Measurements from ENCODE around the gene SGSM2. TPM values are rescaled to one million over a fixed set of nuclear protein-coding genes. Genes with fewer than 3 reads are reported as not detected.

SGSM2 gene
- total RNA-seq, 2 experiments from 2014 or later: 65.9 to 67.8 TPM

DNA sequence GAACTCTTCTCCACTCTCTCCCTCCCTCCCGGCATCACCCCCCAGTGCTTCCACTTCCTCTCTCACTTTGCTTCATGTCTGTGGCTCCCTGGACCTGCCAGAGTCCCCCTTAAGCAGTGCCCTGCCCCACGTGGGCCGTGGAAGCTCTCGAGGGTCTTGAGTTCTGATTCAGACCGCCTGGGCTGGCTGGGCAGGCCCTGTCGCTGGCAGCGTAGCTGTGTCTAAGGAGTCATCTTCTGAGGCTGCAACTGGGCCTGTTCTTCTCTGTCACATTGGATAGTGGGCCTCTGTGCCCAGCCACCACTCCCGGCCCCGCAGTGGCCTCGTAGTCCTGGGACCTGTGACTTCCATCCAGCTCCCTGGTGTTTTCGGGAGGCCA is 32.9 kb downstream of the SGSM2 start:
- no peak overlapping the region for H3K27ac Mint-ChIP-seq
- H3K36me3 Mint-ChIP-seq (ENCODE audit: low read depth): peaks cover 6% of the 10 kb centered on the region
- ChIA-PET POLR2A (interaction anchor here (0.8 to 1.0 kb wide), 2 partner anchors 16 to 23 kb away, joined by 3 to 4 read pairs; no protein-coding TSS in a partner anchor), CTCF (interaction anchor here (1.1 to 4.3 kb wide), 4 partner anchors 10 to 17 kb away, joined by 3 to 27 read pairs (median 4); no protein-coding TSS in a partner anchor)
- H3K9me3 Mint-ChIP-seq (ENCODE audit: insufficient read depth): no peaks in the 10 kb centered on the region
- no peaks in the 10 kb centered on the region for H3K27me3 Mint-ChIP-seq (ENCODE audit: low read depth)
- ATAC-seq (no peak), DNase-seq (no peak)
- H3K4me3 Mint-ChIP-seq: no peak overlapping the region
- H3K4me1 Mint-ChIP-seq (ENCODE audit: low read depth): no peaks in the 10 kb centered on the region

DNA sequence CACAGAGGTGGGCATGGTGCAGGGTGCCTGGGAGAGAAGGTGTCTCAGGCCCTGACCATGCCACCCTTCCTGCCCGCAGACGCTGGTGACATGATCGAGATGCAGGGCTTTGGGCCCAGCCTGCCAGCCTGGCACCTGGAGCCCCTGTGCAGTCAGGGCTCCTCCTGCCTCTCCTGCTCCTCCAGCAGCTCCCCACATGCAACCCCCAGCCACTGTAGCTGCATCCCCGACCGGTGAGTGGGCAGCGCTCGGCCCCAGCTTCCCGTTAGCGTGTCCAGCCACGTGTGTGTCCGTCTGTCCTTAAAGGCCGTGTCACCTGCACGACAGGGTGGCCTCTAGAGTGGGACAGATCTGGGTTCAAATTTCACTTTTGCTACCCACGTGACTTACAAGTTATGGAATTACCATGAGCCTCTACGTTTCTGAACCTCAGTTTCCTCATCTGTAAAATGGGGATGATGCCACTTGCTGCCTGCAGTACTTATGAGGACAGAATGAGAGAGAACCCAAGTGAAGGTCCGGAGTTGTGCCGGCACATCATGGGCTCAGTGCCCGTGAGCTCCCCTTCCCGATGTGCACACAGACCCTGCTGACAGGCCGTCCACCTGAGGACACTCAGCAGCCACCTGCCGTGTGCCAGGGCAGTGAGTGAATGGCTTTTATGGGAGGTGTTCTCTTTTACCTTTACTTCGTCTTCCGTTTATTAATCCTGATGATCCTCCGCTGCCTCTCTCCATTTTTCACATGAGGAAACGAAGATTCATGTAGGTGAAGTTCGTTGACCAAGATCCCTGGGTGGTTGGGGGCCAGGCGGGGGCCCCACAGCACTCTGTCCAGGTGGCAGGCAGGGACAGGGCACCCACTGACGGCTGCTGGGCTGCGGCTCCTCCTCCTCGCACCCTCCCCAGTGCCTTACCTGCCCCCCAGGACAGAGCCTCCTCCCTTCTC is 34.2 kb downstream of the SGSM2 start:
- H3K27me3 Mint-ChIP-seq (ENCODE audit: low read depth): no peaks in the 10 kb centered on the region
- ATAC-seq (no peak), DNase-seq (no peak)
- no peak overlapping the region for H3K4me3 Mint-ChIP-seq
- no peaks in the 10 kb centered on the region for H3K4me1 Mint-ChIP-seq (ENCODE audit: low read depth)
- peaks cover 6% of the 10 kb centered on the region for H3K36me3 Mint-ChIP-seq (ENCODE audit: low read depth)
- CTCF ChIA-PET: interaction anchor here (4.3 kb wide), 1 partner anchor 11 kb away, joined by 27 read pairs; no protein-coding TSS in a partner anchor
- H3K9me3 Mint-ChIP-seq (ENCODE audit: insufficient read depth): no peaks in the 10 kb centered on the region
- no peak overlapping the region for H3K27ac Mint-ChIP-seq
- POLR2A ChIA-PET: no interaction called here

DNA sequence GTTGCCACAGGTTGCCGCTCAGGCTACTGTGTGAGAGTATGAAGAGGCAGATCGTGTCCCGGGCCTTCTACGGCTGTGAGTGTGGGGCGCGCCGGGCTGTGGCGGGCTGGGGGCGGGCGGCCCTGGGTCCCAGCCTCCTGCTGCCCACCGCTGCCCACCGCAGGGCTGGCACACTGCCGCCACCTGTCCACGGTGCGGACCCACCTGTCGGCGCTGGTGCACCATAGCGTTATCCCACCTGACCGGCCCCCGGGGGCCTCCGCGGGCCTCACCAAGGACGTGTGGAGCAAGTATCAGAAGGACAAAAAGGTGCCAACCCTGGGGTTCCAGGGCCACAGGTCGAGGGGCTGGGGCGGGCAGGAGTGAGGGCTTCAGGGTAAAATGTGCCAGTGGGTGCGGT is 34.9 kb downstream of the SGSM2 start:
- Mint-ChIP-seq H3K36me3 (ENCODE audit: low read depth) (peaks cover 11% of the 10 kb centered on the region), H3K4me1 (ENCODE audit: low read depth) (no peaks in the 10 kb centered on the region), H3K27ac (no peak overlapping the region), H3K27me3 (ENCODE audit: low read depth) (no peaks in the 10 kb centered on the region), H3K4me3 (no peak overlapping the region), H3K9me3 (ENCODE audit: insufficient read depth) (no peaks in the 10 kb centered on the region)
- ChIA-PET POLR2A (no interaction called here), CTCF (interaction anchor here (4.3 kb wide), 1 partner anchor 11 kb away, joined by 27 read pairs; no protein-coding TSS in a partner anchor)
- no peak for DNase-seq
- ATAC-seq: no peak

DNA sequence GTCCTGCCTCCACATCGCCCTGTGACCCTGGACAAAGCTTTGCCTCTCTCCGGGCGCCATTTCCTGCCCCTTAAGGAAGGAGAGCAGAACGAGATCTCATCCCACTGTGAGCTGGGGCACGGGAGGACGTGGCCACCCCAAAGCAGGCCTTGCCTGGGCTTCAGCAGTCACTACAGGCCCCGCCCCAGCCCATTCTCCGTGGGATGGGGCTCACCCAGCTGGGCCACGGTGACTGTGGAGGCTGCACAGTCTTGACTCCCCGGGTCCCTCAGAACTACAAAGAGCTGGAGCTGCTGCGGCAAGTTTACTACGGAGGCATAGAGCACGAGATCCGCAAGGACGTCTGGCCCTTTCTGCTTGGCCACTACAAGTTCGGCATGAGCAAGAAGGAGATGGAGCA is 35.4 kb downstream of the SGSM2 start:
- CTCF ChIA-PET: interaction anchor here (1.2 to 4.0 kb wide), 3 partner anchors 10 to 43 kb away, joined by 4 to 14 read pairs (median 5); no protein-coding TSS in a partner anchor
- H3K27me3 Mint-ChIP-seq (ENCODE audit: low read depth): no peaks in the 10 kb centered on the region

DNA sequence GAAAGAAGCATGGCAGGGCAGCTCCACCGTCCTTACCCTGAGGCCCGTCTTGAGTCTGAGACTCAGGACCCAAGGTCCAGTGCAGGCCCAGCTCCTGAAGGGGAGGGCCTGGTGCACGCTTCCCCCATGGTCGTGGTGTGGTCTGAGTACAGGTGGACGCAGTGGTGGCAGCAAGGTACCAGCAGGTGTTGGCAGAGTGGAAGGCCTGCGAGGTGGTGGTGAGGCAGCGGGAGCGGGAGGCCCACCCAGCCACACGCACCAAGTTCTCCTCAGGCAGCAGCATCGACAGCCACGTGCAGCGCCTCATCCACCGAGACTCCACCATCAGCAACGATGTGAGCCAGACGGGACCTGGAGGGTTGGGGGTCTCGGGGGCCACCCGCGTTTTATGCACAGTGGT is 35.9 kb downstream of the SGSM2 start:
- no peak for DNase-seq
- H3K27me3 Mint-ChIP-seq (ENCODE audit: low read depth): no peaks in the 10 kb centered on the region
- no peaks in the 10 kb centered on the region for H3K4me1 Mint-ChIP-seq (ENCODE audit: low read depth)
- no peak for ATAC-seq
- H3K36me3 Mint-ChIP-seq (ENCODE audit: low read depth): peaks cover 8% of the 10 kb centered on the region
- no peak overlapping the region for H3K27ac Mint-ChIP-seq
- no peaks in the 10 kb centered on the region for H3K9me3 Mint-ChIP-seq (ENCODE audit: insufficient read depth)
- H3K4me3 Mint-ChIP-seq: no peak overlapping the region
- POLR2A ChIA-PET: no interaction called here
- CTCF ChIA-PET: interaction anchor here (1.2 to 4.0 kb wide), 3 partner anchors 9 to 43 kb away, joined by 4 to 14 read pairs (median 5); no protein-coding TSS in a partner anchor

More for the DNA sequence above, 35.4 kb downstream of the SGSM2 start:
- peaks cover 11% of the 10 kb centered on the region for H3K36me3 Mint-ChIP-seq (ENCODE audit: low read depth)
- no peak overlapping the region for H3K4me3 Mint-ChIP-seq
- H3K9me3 Mint-ChIP-seq (ENCODE audit: insufficient read depth): no peaks in the 10 kb centered on the region
- no peak overlapping the region for H3K27ac Mint-ChIP-seq
- no peak for DNase-seq
- ATAC-seq: no peak
- POLR2A ChIA-PET: no interaction called here
- no peaks in the 10 kb centered on the region for H3K4me1 Mint-ChIP-seq (ENCODE audit: low read depth)

DNA sequence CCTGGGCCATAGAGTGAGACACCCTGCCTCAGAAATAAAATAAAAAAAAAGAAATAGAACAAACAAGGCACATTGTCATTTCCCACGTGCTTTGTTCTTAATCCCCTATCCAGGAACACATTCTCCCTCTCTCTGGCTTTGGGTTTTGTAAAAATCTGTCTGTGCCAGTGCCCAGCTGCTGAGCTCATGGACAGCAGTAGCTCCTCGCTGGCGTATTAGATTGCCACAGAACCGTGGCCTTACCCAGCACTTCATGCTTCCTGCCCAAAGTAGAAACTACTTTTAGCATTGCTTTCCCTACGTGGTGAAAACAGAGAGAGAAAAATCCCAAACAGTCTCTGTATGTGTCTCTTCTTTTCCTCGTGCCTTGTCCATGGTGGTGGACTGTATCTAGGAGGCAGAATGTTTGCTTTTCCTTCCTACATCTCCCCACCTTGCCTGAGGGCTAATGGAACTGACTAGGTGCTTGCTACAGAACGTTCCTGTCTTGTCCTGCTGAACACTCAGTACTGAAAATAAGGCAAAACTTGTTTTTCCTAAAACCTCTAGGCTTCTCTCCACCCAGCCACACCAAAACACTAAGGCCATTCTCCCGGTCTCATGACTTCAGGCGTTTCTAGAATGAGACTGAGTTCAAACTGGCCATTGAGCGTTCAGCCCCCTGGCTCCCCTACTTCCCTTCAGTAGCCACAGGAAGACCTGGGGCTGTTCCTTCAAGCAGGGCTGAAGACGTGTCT is 37.4 kb downstream of the SGSM2 start:
- peaks cover 8% of the 10 kb centered on the region for H3K36me3 Mint-ChIP-seq (ENCODE audit: low read depth)
- peak overlapping the region; percentile 73 for H3K27ac Mint-ChIP-seq
- DNase-seq: no peak
- ChIA-PET CTCF (interaction anchor here (4.0 kb wide), 1 partner anchor 41 kb away, joined by 14 read pairs; no protein-coding TSS in a partner anchor), POLR2A (no interaction called here)
- no peak for ATAC-seq
- H3K4me3 Mint-ChIP-seq: no peak overlapping the region
- H3K27me3 Mint-ChIP-seq (ENCODE audit: low read depth): no peaks in the 10 kb centered on the region
- no peaks in the 10 kb centered on the region for H3K4me1 Mint-ChIP-seq (ENCODE audit: low read depth)
- no peaks in the 10 kb centered on the region for H3K9me3 Mint-ChIP-seq (ENCODE audit: insufficient read depth)

DNA sequence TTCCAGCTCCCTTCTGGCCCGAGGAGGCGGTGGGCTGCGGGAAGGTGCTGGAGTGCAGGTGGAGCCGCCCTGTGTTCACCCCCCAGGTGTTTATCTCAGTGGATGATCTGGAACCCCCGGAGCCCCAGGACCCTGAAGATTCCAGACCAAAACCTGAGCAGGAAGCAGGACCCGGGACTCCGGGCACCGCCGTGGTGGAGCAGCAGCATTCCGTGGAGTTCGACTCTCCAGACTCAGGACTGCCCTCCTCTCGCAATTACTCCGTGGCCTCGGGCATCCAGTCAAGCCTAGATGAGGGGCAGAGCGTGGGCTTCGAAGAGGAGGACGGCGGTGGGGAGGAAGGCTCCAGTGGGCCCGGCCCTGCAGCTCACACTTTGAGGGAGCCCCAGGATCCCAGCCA is 38.1 kb downstream of the SGSM2 start:
- ChIA-PET CTCF (interaction anchor here (4.0 kb wide), 1 partner anchor 41 kb away, joined by 14 read pairs; no protein-coding TSS in a partner anchor), POLR2A (no interaction called here)
- no peak for ATAC-seq
- Mint-ChIP-seq H3K4me3 (no peak overlapping the region), H3K4me1 (ENCODE audit: low read depth) (no peaks in the 10 kb centered on the region), H3K36me3 (ENCODE audit: low read depth) (peaks cover 8% of the 10 kb centered on the region), H3K27ac (no peak overlapping the region), H3K27me3 (ENCODE audit: low read depth) (no peaks in the 10 kb centered on the region), H3K9me3 (ENCODE audit: insufficient read depth) (no peaks in the 10 kb centered on the region)
- DNase-seq: no peak

DNA sequence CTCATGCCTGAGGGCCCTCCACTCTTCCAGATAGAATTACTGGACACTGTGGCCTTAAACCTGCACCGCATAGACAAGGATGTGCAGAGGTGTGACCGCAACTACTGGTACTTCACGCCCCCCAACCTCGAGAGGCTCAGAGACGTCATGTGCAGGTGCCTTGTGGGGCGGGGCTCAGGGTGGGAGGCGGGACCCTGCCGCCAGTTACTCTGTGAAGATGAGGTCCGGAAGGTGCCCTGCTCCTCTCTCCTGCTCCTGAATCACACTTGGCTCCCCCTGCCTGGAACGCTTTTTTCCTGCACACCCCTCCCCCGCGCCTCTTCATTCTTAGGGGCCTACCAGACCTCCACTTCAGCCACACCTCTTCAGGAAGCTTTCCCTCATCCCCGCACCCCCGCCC is 38.8 kb downstream of the SGSM2 start:
- CTCF ChIA-PET: interaction anchor here (4.0 kb wide), 1 partner anchor 40 kb away, joined by 14 read pairs; no protein-coding TSS in a partner anchor
- H3K27ac Mint-ChIP-seq: no peak overlapping the region

DNA sequence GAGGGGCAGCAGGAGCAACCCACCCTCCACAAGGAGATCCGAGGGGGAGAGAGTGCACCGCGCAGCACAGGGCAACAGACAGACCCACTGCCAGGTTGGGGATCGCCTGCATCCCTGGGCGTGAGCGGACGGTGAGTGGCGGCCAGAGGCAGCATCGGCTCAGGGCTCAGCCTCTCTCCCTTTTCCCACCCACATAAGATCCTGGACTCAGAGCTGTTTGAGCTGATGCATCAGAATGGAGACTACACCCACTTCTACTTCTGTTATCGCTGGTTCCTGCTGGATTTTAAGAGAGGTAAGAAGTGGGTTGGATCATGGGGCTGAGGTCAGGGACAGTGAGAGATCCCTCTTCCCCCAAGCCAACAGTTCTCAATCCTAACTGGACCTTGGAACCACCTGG is 40.4 kb downstream of the SGSM2 start:
- Mint-ChIP-seq H3K27me3 (ENCODE audit: low read depth) (no peaks in the 10 kb centered on the region), H3K4me1 (ENCODE audit: low read depth) (no peaks in the 10 kb centered on the region), H3K4me3 (no peak overlapping the region), H3K9me3 (ENCODE audit: insufficient read depth) (no peaks in the 10 kb centered on the region), H3K27ac (no peak overlapping the region), H3K36me3 (ENCODE audit: low read depth) (peaks cover 7% of the 10 kb centered on the region)
- POLR2A ChIA-PET: no interaction called here
- ATAC-seq (no peak), DNase-seq (no peak)
- CTCF ChIA-PET: interaction anchor here (1.5 to 10.0 kb wide), 2 partner anchors 25 to 38 kb away, joined by 3 to 479 read pairs; no protein-coding TSS in a partner anchor

More for the DNA sequence above, 38.8 kb downstream of the SGSM2 start:
- DNase-seq (no peak), ATAC-seq (no peak)
- Mint-ChIP-seq H3K36me3 (ENCODE audit: low read depth) (peaks cover 10% of the 10 kb centered on the region), H3K4me1 (ENCODE audit: low read depth) (no peaks in the 10 kb centered on the region), H3K4me3 (no peak overlapping the region), H3K9me3 (ENCODE audit: insufficient read depth) (no peaks in the 10 kb centered on the region), H3K27me3 (ENCODE audit: low read depth) (no peaks in the 10 kb centered on the region)
- POLR2A ChIA-PET: no interaction called here

DNA sequence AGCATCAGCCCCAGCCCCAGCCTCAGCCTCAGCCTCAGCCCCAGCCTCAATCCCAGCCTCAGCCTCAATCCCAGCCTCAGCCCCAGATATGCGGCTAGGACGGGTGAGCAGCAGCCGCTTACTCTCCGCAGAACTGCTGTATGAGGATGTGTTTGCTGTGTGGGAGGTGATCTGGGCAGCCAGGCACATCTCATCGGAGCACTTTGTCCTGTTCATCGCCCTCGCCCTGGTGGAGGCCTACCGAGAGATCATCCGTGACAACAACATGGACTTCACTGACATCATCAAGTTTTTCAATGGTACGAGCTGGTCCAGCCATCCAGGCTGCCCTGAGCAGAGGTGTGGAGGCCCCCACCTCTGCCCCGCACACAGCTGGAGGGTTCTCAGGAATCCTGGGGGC is 41.6 kb downstream of the SGSM2 start:
- no peak for DNase-seq
- H3K36me3 Mint-ChIP-seq (ENCODE audit: low read depth): peaks cover 7% of the 10 kb centered on the region

DNA sequence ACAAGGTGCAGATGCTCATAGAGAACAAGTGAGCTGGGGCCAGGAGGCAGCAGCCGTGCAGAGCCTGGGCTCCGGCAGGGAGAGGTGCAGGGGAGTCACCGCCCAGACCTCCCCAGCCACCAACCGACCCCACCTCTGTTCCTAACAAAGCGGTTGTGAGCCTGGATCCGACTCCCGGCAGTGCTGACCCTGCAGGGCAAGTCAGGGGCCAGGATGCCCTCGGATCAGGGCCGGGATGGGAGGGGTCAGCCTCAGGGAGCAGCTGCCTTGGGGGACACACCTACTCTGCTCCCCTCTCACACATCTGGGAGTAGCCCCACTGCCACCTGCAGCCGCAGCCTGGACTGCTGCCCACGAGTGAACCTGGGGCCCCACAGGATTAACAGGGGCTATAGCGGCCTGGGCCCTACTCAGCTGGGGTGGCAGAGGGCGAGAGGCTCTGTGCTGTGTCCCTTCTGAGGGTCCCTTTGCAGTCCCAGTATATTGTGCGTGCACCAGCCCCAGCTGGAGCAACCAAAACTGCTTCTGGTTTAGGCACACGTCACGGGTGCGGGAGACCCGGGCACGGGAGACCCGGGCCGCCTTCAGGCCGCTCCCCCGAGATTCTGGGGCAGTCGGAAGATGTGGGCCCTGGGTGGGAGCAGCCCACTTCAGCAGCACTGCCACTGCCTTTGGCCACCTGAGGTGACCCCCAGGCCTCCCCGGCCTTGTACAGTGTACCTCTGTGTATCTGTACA is 42.4 kb downstream of the SGSM2 start:
- Mint-ChIP-seq H3K4me1 (ENCODE audit: low read depth) (peaks cover 3% of the 10 kb centered on the region), H3K27me3 (ENCODE audit: low read depth) (no peaks in the 10 kb centered on the region), H3K4me3 (no peak overlapping the region), H3K9me3 (ENCODE audit: insufficient read depth) (no peaks in the 10 kb centered on the region), H3K36me3 (ENCODE audit: low read depth) (peaks cover 7% of the 10 kb centered on the region), H3K27ac (no peak overlapping the region)
- DNase-seq (no peak), ATAC-seq (no peak)
- ChIA-PET CTCF (interaction anchor here (0.6 to 10.0 kb wide), 2 partner anchors 36 to 213 kb away, joined by 3 to 479 read pairs; no protein-coding TSS in a partner anchor), POLR2A (no interaction called here)

More for the DNA sequence above, 41.6 kb downstream of the SGSM2 start:
- H3K4me1 Mint-ChIP-seq (ENCODE audit: low read depth): peaks cover 3% of the 10 kb centered on the region
- no peak for ATAC-seq
- ChIA-PET CTCF (interaction anchor here (10.0 kb wide), 1 partner anchor 36 kb away, joined by 479 read pairs; no protein-coding TSS in a partner anchor), POLR2A (no interaction called here)
- no peak overlapping the region for H3K4me3 Mint-ChIP-seq
- H3K27ac Mint-ChIP-seq: no peak overlapping the region
- H3K9me3 Mint-ChIP-seq (ENCODE audit: insufficient read depth): no peaks in the 10 kb centered on the region
- no peaks in the 10 kb centered on the region for H3K27me3 Mint-ChIP-seq (ENCODE audit: low read depth)

All from activated CD8-positive, alpha-beta T cell treated with anti-CD3 and anti-CD28 coated beads, Interleukin-2, amount 10 ng/mL, durations not matched to agents 7 days and 5 days (primary cell).